Coronary artery (tissue), 2 donors: ENCODE data around the gene DYNC1H1.
"Not testable (repeated sequence)": the region's sequence is repeated elsewhere in the genome, so short reads cannot be mapped to it uniquely, and the experiment has no call there.

Source experiments
- DNase-seq: peaks from one replicate; pipeline ENCODE4 v3.0.0-alpha.2; 2017; ENCODE audit warnings: low spot score
- H3K27ac ChIP-seq, 2 donors: fragments of 200-600 bp; sonication (generic); one replicate each; pipeline ENCODE4 v1.5.1; 2016 to 2019
- H3K4me3 ChIP-seq: fragments of 200-600 bp; sonication (generic); 2 replicates; pipeline ENCODE4 v1.5.1; 2016; ENCODE audit warnings: mild to moderate bottlenecking, moderate library complexity
- TF ChIP-seq, protein P1 (sequence below): fragments of 200-600 bp; sonication (generic); IDR thresholded peaks from one replicate; pipeline ENCODE4 v1.5.1; 2019; ENCODE audit warnings: antibody characterized with exemption

DYNC1H1 gene

DNA sequence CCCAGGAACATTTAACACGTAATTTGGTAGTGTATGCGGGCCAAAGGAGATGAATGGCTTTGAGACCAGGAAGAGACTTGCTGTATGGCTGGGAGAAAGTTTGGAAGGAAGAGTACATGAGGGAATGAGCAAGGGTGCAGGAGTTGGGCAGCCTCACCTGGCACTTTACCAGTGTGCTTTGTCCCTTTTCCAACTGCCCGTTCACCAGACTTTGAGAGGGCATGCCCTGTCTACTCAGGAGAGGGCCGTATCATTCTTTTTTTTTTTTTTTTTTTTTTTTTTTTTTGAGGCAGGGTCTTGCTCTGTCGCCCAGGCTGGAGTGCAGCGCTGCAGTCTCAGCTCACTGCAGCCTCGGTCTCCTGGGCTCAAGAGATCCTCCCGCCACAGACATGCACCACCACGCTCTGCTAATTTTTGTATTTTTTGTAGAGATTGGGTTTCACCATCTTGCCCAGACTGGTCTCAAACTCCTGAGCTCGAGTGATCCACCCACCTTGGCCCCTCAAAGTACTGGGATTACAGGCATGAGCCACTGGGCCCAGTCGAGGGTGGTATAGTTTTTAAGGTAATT is 6.5 kb downstream of the DYNC1H1 start:
- H3K27ac ChIP-seq = no peak overlapping the region
- no peak overlapping the region for H3K4me3 ChIP-seq
- TF ChIP-seq, protein P1, sequence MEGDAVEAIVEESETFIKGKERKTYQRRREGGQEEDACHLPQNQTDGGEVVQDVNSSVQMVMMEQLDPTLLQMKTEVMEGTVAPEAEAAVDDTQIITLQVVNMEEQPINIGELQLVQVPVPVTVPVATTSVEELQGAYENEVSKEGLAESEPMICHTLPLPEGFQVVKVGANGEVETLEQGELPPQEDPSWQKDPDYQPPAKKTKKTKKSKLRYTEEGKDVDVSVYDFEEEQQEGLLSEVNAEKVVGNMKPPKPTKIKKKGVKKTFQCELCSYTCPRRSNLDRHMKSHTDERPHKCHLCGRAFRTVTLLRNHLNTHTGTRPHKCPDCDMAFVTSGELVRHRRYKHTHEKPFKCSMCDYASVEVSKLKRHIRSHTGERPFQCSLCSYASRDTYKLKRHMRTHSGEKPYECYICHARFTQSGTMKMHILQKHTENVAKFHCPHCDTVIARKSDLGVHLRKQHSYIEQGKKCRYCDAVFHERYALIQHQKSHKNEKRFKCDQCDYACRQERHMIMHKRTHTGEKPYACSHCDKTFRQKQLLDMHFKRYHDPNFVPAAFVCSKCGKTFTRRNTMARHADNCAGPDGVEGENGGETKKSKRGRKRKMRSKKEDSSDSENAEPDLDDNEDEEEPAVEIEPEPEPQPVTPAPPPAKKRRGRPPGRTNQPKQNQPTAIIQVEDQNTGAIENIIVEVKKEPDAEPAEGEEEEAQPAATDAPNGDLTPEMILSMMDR = no peak
- DNase-seq = no peak

GRCh38 chr14:101971458-101971857 is 7.1 kb downstream of the DYNC1H1 start:
- H3K27ac ChIP-seq = peak overlapping the region in 1 of 2 donors; percentile 78
- not testable (repeated sequence) for H3K4me3 ChIP-seq, DNase-seq

DNA sequence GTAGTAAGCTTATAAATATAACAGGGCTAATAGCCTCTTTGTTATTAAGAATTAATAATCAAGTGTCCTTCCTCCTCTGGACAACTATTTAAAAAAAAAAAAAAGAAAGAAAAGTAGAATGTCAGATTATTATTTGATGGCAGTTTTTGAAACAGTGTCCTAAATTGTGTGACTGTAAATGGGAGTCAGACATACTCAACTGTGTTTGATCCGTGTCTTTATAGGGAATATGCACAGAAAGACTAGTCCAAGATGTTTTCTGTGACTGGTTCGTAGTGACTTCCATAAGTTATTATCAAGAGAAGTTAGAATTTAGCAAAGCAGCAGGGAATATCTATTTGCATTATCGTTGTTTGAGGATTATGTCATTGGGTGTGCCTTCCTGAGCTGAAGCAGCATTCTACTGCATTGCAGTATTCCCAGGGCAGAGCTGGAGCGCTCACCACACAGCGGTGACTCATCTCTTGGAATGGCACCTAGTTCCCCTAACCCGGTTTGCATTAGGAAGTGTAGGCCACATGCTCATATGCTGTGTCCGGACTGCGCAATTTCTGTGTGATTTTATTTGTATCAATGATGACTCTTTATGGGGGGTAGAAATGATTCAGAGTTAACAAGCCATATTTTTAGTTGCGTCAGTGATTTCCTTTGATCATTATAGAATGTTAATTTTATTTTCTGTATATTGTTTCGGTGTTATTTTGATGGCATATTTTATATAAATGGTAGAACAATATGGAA is 7.9 kb downstream of the DYNC1H1 start:
- peak overlapping the region; percentile 58 to 78 for H3K27ac ChIP-seq

GRCh38 chr14:101973356-101973755 is 9.0 kb downstream of the DYNC1H1 start:
- no peak for DNase-seq
- H3K4me3 ChIP-seq = no peak overlapping the region
- peak overlapping the region; percentile 21 to 58 for H3K27ac ChIP-seq
- TF ChIP-seq, protein P1 = no peak

More for the DNA sequence above, 7.9 kb downstream of the DYNC1H1 start:
- peak overlapping the region; percentile 43 for H3K4me3 ChIP-seq
- TF ChIP-seq, protein P1 = no peak
- DNase-seq = peak; percentile 90

DNA sequence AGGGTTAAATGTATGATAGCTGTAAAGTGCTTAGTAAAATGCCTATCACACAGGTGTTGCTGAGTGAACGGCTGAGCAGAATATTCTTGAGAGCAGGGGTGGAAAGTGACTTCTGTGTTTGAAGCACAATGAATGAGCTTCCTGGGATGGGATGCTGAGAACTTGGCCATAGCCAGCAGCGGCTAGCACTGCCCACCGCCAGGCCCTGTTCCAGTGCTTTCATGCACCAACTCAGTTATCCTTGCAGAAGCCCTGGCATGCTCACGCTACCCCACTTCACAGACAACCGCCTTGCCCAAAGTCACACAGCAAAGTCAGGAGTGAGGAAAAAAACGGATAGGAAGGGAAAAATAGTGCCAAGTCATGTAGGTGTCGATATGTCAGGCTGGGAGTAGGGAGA is 10.9 kb downstream of the DYNC1H1 start:
- no peak overlapping the region for H3K27ac ChIP-seq
- TF ChIP-seq, protein P1 = no peak
- no peak overlapping the region for H3K4me3 ChIP-seq
- no peak for DNase-seq

- no peak for DNase-seq
- TF ChIP-seq, protein P1 = no peak
- H3K4me3 ChIP-seq = no peak overlapping the region
- no peak overlapping the region for H3K27ac ChIP-seq
Measured at GRCh38 chr14:101977311-101978071, 13.1 kb downstream of the DYNC1H1 start.

GRCh38 chr14:101979666-101980065 is 15.3 kb downstream of the DYNC1H1 start:
- Histone ChIP-seq H3K4me3 (no peak overlapping the region), H3K27ac (peak overlapping the region; percentile 4 to 61)
- TF ChIP-seq, protein P1 = no peak
- DNase-seq = no peak
